Panc1 (cell line): ENCODE results near the gene ZNF511. TPM values are rescaled to one million over a fixed set of nuclear protein-coding genes. Genes with fewer than 3 reads are reported as not detected.

Experiments used
- ATAC-seq: fragments of 200-7000 bp; cut with Tn5 transposase; 2 replicates; pipeline ENCODE4 v1.9.1; 2020; ENCODE audit warnings: mild to moderate bottlenecking, moderate library complexity
- BruUV-seq: library from RNA; stranded (reverse); fragments of 400-500 nt; replicated peaks from 2 replicates; lab custom pipeline; 2021; lab: Mats Ljungman, UMichigan
- CTCF ChIA-PET: fragments of 300-600 bp; sonication (Branson Sonifier 250); formaldehyde crosslinking; loops from one replicate; lab custom pipeline; 2022; ENCODE audit warnings: antibody characterized with exemption; lab: Charles Lee
- POLR2A ChIA-PET: fragments of 300-600 bp; sonication (Branson Sonifier 250); formaldehyde crosslinking; loops from one replicate; lab custom pipeline; 2022; ENCODE audit warnings: antibody characterized with exemption; lab: Charles Lee
- DNase-seq: peaks from one replicate; pipeline ENCODE4 v3.0.0-alpha.2; 2010; ENCODE audit warnings: low read depth, low spot score
- H3K27ac ChIP-seq: 2 replicates; pipeline ENCODE4 v1.5.1; 2011; ENCODE audit warnings: mild to moderate bottlenecking, low read length, inconsistent platforms
- H3K27me3 ChIP-seq: fragments of 200-500 bp; sonication (Bioruptor generic); 2 replicates; pipeline ENCODE4 v1.6.0; 2014; ENCODE audit warnings: low read length, inconsistent platforms; ENCODE audit not compliant: control insufficient read depth, insufficient read depth
- H3K36me3 ChIP-seq: fragments of 200-500 bp; sonication (Bioruptor generic); 2 replicates; pipeline ENCODE4 v1.5.1; 2014; ENCODE audit warnings: inconsistent platforms, mild to moderate bottlenecking, low read length, moderate library complexity; ENCODE audit not compliant: control insufficient read depth, insufficient read depth
- H3K4me1 ChIP-seq: 2 replicates; pipeline ENCODE4 v1.5.1; 2011; ENCODE audit warnings: inconsistent platforms, mild to moderate bottlenecking, low read length, moderate library complexity; ENCODE audit not compliant: control insufficient read depth, insufficient read depth
- H3K4me3 ChIP-seq, 2 experiments: 2 replicates each; pipeline ENCODE4 v1.5.1; 2011 to 2012; ENCODE audit warnings: low read depth in 2 of 2, low read length in 2 of 2, mild to moderate bottlenecking in 2 of 2, inconsistent platforms in 1 of 2, moderate library complexity in 1 of 2
- H3K9me3 ChIP-seq: fragments of 200-500 bp; sonication (Bioruptor generic); 2 replicates; pipeline ENCODE4 v1.5.1; 2014; ENCODE audit warnings: low read depth, mild to moderate bottlenecking, inconsistent platforms, low read length, moderate library complexity; ENCODE audit not compliant: control insufficient read depth, insufficient read depth
- CTCF ChIP-seq: fragments of 450-650 bp; IDR thresholded peaks from 2 replicates; pipeline ENCODE4 v1.5.1; 2017; ENCODE audit warnings: mild to moderate bottlenecking
- POLR2AphosphoS5 ChIP-seq: IDR thresholded peaks from 2 replicates; pipeline ENCODE4 v1.6.1; 2012; ENCODE audit warnings: mild to moderate bottlenecking, low read depth, low read length, moderate library complexity
- REST ChIP-seq, 2 experiments: IDR thresholded peaks; 2 replicates each; pipeline ENCODE4 v1.6.1; 2011 to 2012; ENCODE audit warnings: low read depth in 2 of 2, control low read depth in 1 of 2, low read length in 1 of 2, mild to moderate bottlenecking in 1 of 2, moderate library complexity in 1 of 2; ENCODE audit not compliant: insufficient read depth in 1 of 2
- SIN3A ChIP-seq: IDR thresholded peaks from 2 replicates; pipeline ENCODE4 v1.6.1; 2012; ENCODE audit warnings: low read depth, mild to moderate bottlenecking, low read length, moderate library complexity, borderline replicate concordance; ENCODE audit not compliant: insufficient read depth
- TCF7L2 ChIP-seq: IDR thresholded peaks from 2 replicates; pipeline ENCODE4 v1.6.1; 2011; ENCODE audit warnings: mild to moderate bottlenecking, low read depth, low read length, inconsistent platforms
- in situ Hi-C: cut with HindIII; loops from 2 replicates; pipeline ENCODE4 v1.10.0; 2016; ENCODE audit warnings: low sequenced_read_pairs, low pct_unique_long_range_greater_than_20kb
- intact Hi-C: fragments of 100-400 bp; cut with micrococcal nuclease; formaldehyde crosslinking; loops from one replicate; pipeline ENCODE4 v1.10.0; 2022; ENCODE audit not compliant: unreplicated experiment
- total RNA-seq: library from RNA; stranded (reverse); gene quantifications from one replicate; pipeline ENCODE4 v1.2.1, GENCODE V29; 2021; ENCODE audit not compliant: unreplicated experiment

The ZNF511 gene
- total RNA-seq, 1 experiment from 2014 or later, result 93.8 TPM

GRCh38 chr10:133260895-133261725 is 47.6 kb upstream of the ZNF511 start:
- TF ChIP-seq CTCF, result no peak
- TF ChIP-seq POLR2AphosphoS5, result 0 out of 2 replicates have a peak, but pooled peaks have one; percentile 1
- TF ChIP-seq TCF7L2, result no peak
- TF ChIP-seq SIN3A, result no peak
- TF ChIP-seq REST (IDR thresholded peaks at IDR 0.05; ENCODE audit: insufficient read depth in 1 of 2, low read depth in 2 of 2, low read length in 1 of 2), result 0 out of 4 replicates have a peak, but pooled peaks of 1 of the 2 experiments have one; percentile 41
- no peaks in the 10 kb centered on the region for H3K9me3 ChIP-seq
- in situ Hi-C loops, result no loop called here
- peak overlapping the region; percentile 85 for H3K27ac ChIP-seq
- BruUV-seq, result no TSS peak
- no peaks in the 10 kb centered on the region for H3K27me3 ChIP-seq
- ChIA-PET POLR2A (interaction anchor here (0.8 kb wide), 1 partner anchor 121 kb away, joined by 3 read pairs; no protein-coding TSS in a partner anchor), CTCF (no interaction called here)
- no peaks in the 10 kb centered on the region for H3K36me3 ChIP-seq
- peak; percentile 55 for ATAC-seq
- peaks cover 45% of the 10 kb centered on the region for H3K4me1 ChIP-seq
- intact Hi-C loops, result no loop called here
- peak overlapping the region; percentile 56 to 58 for H3K4me3 ChIP-seq
- DNase-seq, result no peak

- no TSS peak for BruUV-seq
- DNase-seq (no peak), ATAC-seq (peak; percentile 55)
- Histone ChIP-seq H3K4me1 (peaks cover 45% of the 10 kb centered on the region), H3K4me3 (peak overlapping the region; percentile 56 to 58), H3K27me3 (no peaks in the 10 kb centered on the region), H3K27ac (peak overlapping the region; percentile 4; the same call in 1 of the 2 replicates), H3K9me3 (no peaks in the 10 kb centered on the region), H3K36me3 (no peaks in the 10 kb centered on the region)
- TF ChIP-seq POLR2AphosphoS5 (peak; percentile 32; the same call in 1 of the 2 replicates), REST (IDR thresholded peaks at IDR 0.05; ENCODE audit: insufficient read depth in 1 of 2, low read depth in 2 of 2, low read length in 1 of 2) (no peak)
- intact Hi-C loops (no loop called here), in situ Hi-C loops (no loop called here)
- ChIA-PET POLR2A (interaction anchor here (0.8 kb wide), 1 partner anchor 122 kb away, joined by 3 read pairs; no protein-coding TSS in a partner anchor), CTCF (no interaction called here)
These were observed 46.9 kb upstream of the ZNF511 start for GRCh38 chr10:133261726-133262325.
